Measurements from ENCODE around the gene DSTN.

DNA sequence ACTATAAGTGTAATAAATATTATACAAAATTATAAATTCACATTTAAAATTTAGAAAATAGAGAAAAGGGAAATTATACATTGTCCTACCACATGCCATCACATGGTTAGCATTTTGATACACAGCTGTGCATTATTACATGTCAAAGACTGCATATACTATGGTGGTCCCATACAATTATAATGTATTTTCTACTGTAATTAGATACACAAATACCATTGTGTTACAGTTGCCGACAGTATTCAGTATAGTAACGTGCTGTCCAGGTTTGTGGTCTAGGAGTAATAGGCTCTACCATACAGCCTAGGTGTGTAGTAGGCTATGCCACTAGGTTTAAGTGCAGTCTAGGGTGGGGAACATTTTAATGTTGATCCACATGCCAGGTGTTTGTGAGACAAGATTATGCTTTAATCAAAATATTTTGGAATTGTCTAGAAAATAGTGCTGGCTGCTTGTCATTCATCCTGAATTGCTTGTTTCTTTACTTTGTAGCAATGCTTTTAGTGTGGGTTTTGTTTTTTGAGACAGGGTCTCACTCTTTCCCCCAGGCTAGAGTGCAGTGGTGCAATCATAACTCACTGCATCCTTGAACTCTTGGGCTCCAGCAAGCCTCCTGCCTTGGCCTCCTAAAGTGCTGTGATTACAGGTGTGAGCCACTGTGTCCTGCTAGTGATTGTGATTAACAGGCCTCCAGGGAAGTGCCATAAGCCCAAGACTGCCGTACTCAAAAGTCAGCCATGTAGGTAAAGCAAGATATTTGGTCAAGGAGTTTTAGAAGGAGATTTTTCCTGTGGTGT lies 39.0 kb downstream of the DSTN start:
- TF ChIP-seq CTCF (IDR thresholded peaks at IDR 0.05) = no peak
- no peak for TF ChIP-seq POLR2A (IDR thresholded peaks at IDR 0.05)
- TF ChIP-seq POLR2AphosphoS5 (IDR thresholded peaks at IDR 0.05) = no peak

Data from stomach (tissue), 4 donors.